NCI-H2107 treated with DMSO at 0.1 percent for 48 hours (cell line): Measurements from ENCODE around the gene KLHL4.
"Not testable (repeated sequence)": the region's sequence is repeated elsewhere in the genome, so short reads cannot be mapped to it uniquely, and the experiment has no call there.

Experiments used
- DNase-seq: peaks from one replicate; lab custom pipeline; 2025; ENCODE audit not compliant: unreplicated experiment; lab: John Stamatoyannopoulos, UW

Gene KLHL4, protein sequence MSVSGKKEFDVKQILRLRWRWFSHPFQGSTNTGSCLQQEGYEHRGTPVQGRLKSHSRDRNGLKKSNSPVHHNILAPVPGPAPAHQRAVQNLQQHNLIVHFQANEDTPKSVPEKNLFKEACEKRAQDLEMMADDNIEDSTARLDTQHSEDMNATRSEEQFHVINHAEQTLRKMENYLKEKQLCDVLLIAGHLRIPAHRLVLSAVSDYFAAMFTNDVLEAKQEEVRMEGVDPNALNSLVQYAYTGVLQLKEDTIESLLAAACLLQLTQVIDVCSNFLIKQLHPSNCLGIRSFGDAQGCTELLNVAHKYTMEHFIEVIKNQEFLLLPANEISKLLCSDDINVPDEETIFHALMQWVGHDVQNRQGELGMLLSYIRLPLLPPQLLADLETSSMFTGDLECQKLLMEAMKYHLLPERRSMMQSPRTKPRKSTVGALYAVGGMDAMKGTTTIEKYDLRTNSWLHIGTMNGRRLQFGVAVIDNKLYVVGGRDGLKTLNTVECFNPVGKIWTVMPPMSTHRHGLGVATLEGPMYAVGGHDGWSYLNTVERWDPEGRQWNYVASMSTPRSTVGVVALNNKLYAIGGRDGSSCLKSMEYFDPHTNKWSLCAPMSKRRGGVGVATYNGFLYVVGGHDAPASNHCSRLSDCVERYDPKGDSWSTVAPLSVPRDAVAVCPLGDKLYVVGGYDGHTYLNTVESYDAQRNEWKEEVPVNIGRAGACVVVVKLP

DNA sequence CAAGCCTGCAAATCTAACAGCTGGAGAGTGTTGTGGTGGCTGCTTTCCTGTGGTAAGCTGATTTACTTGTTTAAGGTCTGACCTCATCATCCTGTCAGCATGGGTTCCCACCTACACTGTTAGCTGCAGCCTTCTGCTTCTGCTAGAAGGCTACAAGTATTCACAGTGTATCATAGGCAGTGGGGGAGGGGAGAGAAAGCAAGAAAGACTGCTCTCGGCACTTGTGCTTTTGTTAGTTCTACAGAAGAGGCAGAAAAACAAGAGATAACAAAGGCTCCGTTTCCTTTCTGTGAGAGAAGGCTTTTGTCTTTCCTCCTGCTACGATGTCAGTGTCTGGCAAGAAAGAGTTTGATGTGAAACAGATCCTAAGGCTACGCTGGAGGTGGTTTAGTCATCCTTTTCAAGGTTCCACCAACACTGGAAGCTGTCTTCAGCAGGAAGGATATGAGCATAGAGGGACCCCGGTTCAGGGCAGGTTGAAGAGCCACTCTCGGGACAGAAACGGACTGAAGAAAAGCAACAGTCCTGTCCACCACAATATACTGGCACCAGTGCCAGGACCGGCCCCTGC lies at the start of gene KLHL4:
Gene KLHL4 (plus strand): TSS at position 232 of the 571 bp plus-strand sequence. CDS start 92 bp downstream, at position 324.
- no peak for DNase-seq

DNA sequence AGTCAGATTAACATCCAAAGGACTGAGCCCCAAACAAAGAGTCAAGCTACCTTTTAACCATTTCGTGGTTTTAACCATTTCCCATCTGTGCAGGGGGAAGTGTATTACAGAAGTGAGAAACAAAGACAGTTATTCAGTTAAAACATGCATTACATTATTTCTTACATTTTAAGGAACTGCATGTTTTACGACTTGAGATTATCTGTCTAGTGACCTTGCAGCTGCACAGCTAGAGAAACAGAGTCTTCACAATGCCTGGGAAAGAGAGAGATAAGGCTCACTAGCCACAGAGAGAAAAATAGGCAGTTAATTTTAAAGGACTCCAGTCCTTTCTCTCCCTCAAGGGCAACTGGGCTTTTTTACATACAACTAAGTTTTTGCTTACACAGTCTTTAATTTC lies 48.7 kb upstream of the KLHL4 start:
- DNase-seq, result no peak

DNA sequence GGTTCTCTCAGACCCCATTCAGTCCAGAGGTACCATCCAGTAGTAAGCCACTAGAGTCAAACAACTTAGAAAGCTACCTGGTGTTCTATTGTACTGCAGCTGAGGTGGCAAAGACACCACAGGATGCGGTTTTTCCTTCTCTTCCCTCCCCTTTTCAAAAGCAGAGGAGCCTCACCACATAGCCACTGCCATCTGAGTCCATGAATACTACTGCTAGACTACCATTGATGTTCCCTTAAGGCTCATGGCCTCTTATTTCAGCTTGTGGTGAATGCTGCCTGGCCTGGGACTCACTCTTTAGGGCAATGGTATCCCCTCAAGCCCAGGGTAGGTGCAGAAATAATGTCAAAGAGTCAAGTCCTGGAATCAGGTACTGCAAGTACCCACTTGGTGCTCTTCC lies 41.8 kb upstream of the KLHL4 start:
- no peak for DNase-seq

DNA sequence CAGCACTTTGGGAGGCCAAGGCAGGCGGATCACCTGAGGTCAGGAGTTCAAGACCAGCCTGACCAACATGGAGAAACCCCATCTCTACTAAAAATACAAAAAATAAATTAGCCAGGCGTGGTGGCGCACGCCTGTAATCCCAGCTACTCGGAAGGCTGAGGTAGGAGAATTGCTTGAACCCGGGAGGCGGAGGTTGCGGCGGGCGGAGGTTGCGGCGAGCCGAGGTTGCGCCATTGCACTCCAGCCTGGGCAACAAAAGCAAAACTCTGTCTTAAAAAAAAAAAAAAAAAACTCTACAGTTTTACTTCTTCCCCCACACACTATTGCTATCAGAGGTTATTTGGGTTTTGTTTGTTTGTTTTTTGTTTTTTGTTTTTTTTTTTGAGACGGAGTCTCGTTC lies 38.9 kb upstream of the KLHL4 start:
- not testable (repeated sequence) for DNase-seq

DNA sequence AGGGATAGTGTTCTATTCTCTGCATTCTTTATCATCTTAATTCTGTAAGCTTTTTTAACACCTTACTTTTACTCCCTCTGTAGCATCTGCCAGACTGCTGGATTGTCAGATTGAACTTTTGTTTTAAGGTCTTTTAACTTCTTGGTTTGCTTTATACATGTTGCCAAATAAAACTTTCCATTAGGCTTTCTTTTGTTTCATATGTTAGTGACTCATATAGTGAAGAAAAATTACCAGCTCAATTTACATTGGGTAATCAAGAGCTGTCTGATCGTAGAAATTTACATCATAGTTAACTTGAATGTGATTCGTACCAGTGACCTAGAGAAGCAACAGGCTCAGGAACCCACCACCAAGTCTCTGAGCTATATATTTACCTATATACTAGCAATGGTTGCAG lies 28.5 kb upstream of the KLHL4 start:
- DNase-seq, result no peak

DNA sequence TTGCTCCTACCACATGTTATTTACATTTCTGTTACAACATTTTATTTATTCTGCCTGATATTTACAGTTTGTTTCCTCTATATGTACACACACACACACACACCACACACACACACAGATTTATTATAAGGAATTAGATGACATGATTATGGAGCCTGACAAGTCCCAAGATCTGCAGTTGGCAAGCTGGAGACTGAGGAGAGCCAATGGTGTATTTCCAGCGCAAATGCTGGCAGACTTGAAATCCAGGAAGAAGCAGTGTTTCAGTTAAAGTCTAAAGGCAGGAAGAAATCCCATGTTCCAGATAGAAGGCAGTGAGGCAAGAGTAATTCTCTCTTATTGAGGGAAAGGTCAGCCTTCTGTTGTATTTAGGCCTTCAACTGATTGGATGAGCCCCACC lies 1.8 kb upstream of the KLHL4 start:
- no peak for DNase-seq

DNA sequence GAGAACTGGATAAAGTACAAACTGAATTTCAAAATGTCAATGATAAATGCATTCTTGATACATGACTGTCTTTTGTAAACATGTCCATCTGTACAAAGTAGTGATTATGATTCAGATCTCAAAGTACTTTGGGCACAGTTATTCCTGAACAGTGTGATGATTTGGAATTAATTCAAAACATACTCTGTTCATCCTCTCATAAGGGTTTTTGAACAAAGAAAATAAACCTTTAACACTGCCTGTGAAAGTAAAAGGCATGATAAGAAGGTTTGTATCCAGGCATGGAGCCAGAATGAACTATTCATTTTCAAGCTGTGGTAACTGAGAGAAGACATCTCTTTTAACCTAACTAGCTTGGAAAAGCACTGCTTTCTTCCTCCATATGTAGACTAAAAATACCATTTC lies 883 bp upstream of the KLHL4 start:
- no peak for DNase-seq

- no peak for DNase-seq
Measured at GRCh38 chrX:87518504-87518903, 902 bp downstream of the KLHL4 start.

- DNase-seq, result no peak
Measured at GRCh38 chrX:87525771-87526229, 8.2 kb downstream of the KLHL4 start.

DNA sequence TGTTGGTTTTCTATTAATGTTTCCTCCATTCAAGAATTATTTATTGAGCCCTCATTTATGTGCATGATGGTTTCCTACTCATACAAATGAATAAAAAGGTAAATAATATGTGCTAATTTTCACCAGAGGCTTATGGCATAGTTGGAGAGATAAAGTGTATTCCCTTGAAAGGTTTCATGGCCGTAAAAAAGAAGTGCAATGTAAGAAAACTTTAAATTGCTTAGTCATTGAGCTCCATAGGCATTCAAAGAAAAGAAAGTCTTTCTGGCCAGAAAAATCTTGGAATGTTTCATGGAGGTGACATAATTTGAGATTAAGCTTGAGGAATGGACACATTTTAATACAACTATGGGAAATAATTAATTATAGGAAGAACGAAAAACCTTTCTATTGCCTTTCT lies 8.7 kb downstream of the KLHL4 start:
- DNase-seq, result no peak

GRCh38 chrX:87528487-87528886 lies 10.9 kb downstream of the KLHL4 start:
- no peak for DNase-seq

DNA sequence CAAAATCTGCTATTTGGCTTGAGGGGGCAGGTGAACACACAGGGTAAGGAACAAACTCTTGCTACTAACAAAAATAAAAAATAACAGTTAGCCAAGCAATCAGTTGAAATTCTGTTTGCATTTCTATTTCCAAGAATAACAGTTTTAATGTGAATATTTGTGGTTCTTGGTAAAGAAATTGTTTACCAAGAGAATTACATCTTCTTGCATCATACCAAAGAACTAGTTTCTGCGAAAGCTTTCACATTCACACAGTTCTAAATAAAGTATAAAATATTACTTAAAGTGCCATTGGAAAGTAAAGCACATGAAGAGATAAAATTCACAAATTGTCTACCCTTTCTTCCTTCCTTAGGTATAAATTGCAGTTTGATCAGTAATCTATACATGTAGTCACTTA lies 54.4 kb downstream of the KLHL4 start:
- DNase-seq, result no peak

- DNase-seq, result no peak
Measured at GRCh38 chrX:87572901-87573300, 55.3 kb downstream of the KLHL4 start.

DNA sequence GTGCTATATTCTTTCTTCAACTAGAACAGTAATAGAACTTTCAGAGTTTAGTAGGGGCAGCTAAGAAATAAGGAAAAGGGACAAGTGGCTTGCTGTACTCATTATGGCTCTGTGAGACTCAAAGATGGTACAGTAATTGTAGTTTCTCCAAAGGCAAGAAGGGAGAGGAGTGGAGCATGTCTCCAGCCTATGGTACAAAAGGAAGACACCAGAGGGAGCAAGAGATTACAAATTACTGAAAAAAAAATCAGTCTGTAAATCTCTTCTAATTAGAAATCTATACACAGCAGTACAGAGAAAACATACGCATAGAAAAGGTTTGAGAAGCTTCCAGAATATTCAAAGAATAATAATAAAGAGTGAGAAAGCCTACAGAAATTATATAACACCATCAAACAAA lies 61.4 kb downstream of the KLHL4 start:
- DNase-seq, result no peak

DNA sequence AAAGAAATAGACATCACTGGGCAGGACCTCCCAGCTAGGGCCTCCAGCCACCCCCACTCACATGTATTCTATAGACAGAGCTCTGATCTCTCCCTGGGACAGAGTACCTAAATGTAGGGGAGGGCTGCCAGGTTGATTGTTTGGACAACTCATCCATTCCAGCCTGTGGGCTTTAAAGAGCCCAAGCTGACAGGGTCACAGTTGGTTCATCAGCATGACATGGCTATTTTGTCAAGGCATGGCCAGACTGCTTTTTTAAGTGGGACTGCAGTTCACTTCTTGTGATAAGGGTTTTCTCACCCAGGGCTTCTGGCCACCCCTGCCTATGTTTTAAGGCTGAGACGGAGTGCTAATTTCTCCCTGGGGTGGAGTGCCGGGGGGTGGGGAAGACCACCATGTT lies 63.3 kb downstream of the KLHL4 start:
- DNase-seq, result no peak

GRCh38 chrX:87582453-87582852 lies 64.9 kb downstream of the KLHL4 start:
- no peak for DNase-seq

DNA sequence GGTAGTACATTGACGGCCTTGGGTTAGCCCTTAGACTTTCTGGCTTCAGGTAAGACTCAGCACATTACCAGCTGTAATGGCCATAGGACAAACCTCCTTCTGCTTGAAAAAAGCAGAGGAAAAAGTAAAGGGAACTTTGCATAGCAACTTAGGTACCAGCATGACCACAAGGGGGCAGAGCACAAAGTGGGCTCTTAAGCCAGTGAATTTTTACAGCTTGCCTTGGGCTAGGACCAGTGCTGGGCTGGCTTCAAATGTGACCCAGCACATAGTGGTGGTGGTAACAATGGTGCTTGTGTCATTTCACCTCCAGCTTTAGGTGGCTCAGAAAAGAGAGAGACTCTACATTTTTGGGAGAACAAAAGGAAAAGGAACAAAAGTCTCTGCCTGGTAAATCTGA lies 66.1 kb downstream of the KLHL4 start:
- no peak for DNase-seq

GRCh38 chrX:87616371-87616770 lies 98.8 kb downstream of the KLHL4 start:
- no peak for DNase-seq

GRCh38 chrX:87621697-87622096 lies 104.1 kb downstream of the KLHL4 start:
- no peak for DNase-seq

- DNase-seq, result no peak
Measured at GRCh38 chrX:87626996-87627395, 109.4 kb downstream of the KLHL4 start.

- DNase-seq, result no peak
Measured at GRCh38 chrX:87634361-87634760, 116.8 kb downstream of the KLHL4 start.

- peak; percentile 66 for DNase-seq
Measured at GRCh38 chrX:87636533-87636932, 118.9 kb downstream of the KLHL4 start.
